Left lung (tissue), 10 donors: Measurements from ENCODE around the gene OBSCN. TPM values are rescaled to one million over a fixed set of nuclear protein-coding genes. Genes with fewer than 3 reads are reported as not detected.
A peak's percentile ranks its signal among the peaks of the same experiment; 100 is the strongest.

Source experiments
- ATAC-seq: fragments of 200-7000 bp; cut with Tn5 transposase; one replicate; pipeline ENCODE4 v1.9.1; 2020; ENCODE audit warnings: moderate library complexity
- DNase-seq, 4 donors: peaks; one replicate each; pipeline ENCODE4 v3.0.0-alpha.2; 2013 to 2020
- H3K27ac ChIP-seq, 2 donors: fragments of 200-600 bp; sonication (generic) in 1 of 2; one replicate each; pipeline versions ENCODE4 v1.5.0 to v1.8.0; 2020 to 2021
- H3K27me3 ChIP-seq, 2 donors: fragments of 200-600 bp; sonication (generic) in 1 of 2; one replicate each; pipeline versions ENCODE4 v1.5.0 to v1.8.0; 2020 to 2021
- H3K36me3 ChIP-seq, 2 donors: fragments of 200-600 bp; sonication (generic) in 1 of 2; one replicate each; pipeline versions ENCODE4 v1.5.0 to v1.8.0; 2020 to 2021
- H3K4me1 ChIP-seq, 2 donors: fragments of 200-600 bp; one replicate each; pipeline ENCODE4 v1.8.0; 2021
- H3K4me3 ChIP-seq, 2 donors: fragments of 200-600 bp; sonication (generic) in 1 of 2; one replicate each; pipeline versions ENCODE4 v1.5.0 to v1.8.0; 2020 to 2021; ENCODE audit warnings: mild to moderate bottlenecking in 1 of 2
- H3K9me3 ChIP-seq, 2 donors: fragments of 200-600 bp; sonication (generic) in 1 of 2; one replicate each; pipeline versions ENCODE4 v1.5.0 to v1.8.0; 2020 to 2021
- CTCF ChIP-seq, 2 donors: fragments of 200-600 bp; sonication (generic) in 1 of 2; IDR thresholded peaks; one replicate each; pipeline versions ENCODE4 v1.5.0 to v1.8.0; 2021; ENCODE audit warnings: antibody characterized with exemption in 2 of 2
- intact Hi-C, 2 donors: fragments of 100-400 bp; cut with DNase I; formaldehyde crosslinking; loops; one replicate each; pipeline versions ENCODE4 v1.11.2 to v1.14.2; 2022
- polyA plus RNA-seq, 6 donors: library from polyadenylated mRNA; unstranded; fragments of 120-200 nt; gene quantifications; one replicate each; pipeline ENCODE4 v1.2.1, GENCODE V29; 2013; ENCODE audit not compliant: insufficient read length in 6 of 6
- total RNA-seq, 2 donors: library from RNA; stranded (reverse); fragmentation: NEBNext Ultra II Directional; extraction: Animal tissue kit (Norgen Biotek cat#: 25700); gene quantifications; one replicate each; pipeline ENCODE4 v1.2.1, GENCODE V29; 2021
- donor health status: DM: no; HTN: yes; CAD: no.
- donor health status: DM: no; HTN: no; CAD: no.

Gene OBSCN
- total and polyA plus RNA-seq, 8 donors, result 20.3 to 69.5 (median 47.5) TPM

GRCh38 chr1:228283476-228284147 lies 75.8 kb downstream of the OBSCN start:
- Histone ChIP-seq H3K9me3 (no peaks in the 10 kb centered on the region), H3K36me3 (peaks cover 0 to 47% of the 10 kb centered on the region in 2 donors), H3K4me1 (no peaks in the 10 kb centered on the region), H3K4me3 (no peak overlapping the region), H3K27me3 (no peaks in the 10 kb centered on the region), H3K27ac (no peak overlapping the region)
- peak in 1 of 4 donors; percentile 65 for DNase-seq
- ATAC-seq, result no peak
- intact Hi-C loops, result no loop called here
- TF ChIP-seq CTCF (IDR thresholded peaks at IDR 0.05), result no peak

GRCh38 chr1:228284148-228284495 lies 76.3 kb downstream of the OBSCN start:
- no peak for TF ChIP-seq CTCF (IDR thresholded peaks at IDR 0.05)
- no peak for DNase-seq
- no peaks in the 10 kb centered on the region for H3K4me1 ChIP-seq
- H3K36me3 ChIP-seq, result peaks cover 0 to 42% of the 10 kb centered on the region in 2 donors
- H3K27me3 ChIP-seq, result no peaks in the 10 kb centered on the region
- no peak overlapping the region for H3K27ac ChIP-seq
- intact Hi-C loops, result no loop called here
- no peaks in the 10 kb centered on the region for H3K9me3 ChIP-seq
- no peak overlapping the region for H3K4me3 ChIP-seq
- no peak for ATAC-seq

- no peak for TF ChIP-seq CTCF (IDR thresholded peaks at IDR 0.05)
- no peak overlapping the region for H3K4me3 ChIP-seq
- ATAC-seq (no peak), DNase-seq (peak in 1 of 4 donors; percentile 43)
- intact Hi-C loops, result no loop called here
- H3K27ac ChIP-seq, result no peak overlapping the region
- H3K4me1 ChIP-seq, result no peaks in the 10 kb centered on the region
- no peaks in the 10 kb centered on the region for H3K27me3 ChIP-seq
- no peaks in the 10 kb centered on the region for H3K9me3 ChIP-seq
- H3K36me3 ChIP-seq, result peaks cover 0 to 39% of the 10 kb centered on the region in 2 donors
Measured at GRCh38 chr1:228284521-228284920, 76.7 kb downstream of the OBSCN start.

GRCh38 chr1:228285661-228286504 lies 78.0 kb downstream of the OBSCN start:
- Histone ChIP-seq H3K4me3 (no peak overlapping the region), H3K4me1 (no peaks in the 10 kb centered on the region), H3K36me3 (peaks cover 0 to 32% of the 10 kb centered on the region in 2 donors), H3K9me3 (no peaks in the 10 kb centered on the region), H3K27ac (no peak overlapping the region), H3K27me3 (no peaks in the 10 kb centered on the region)
- no peak for TF ChIP-seq CTCF (IDR thresholded peaks at IDR 0.05)
- ATAC-seq (no peak), DNase-seq (peak in 1 of 4 donors; percentile 75)
- intact Hi-C loops, result no loop called here
